IMR-90 (cell line): ENCODE data around the gene PPA2.

Experiments used
- BHLHE40 ChIP-seq: fragments of 150-350 bp; IDR thresholded peaks from 2 replicates; pipeline ENCODE4 v1.6.1; 2016; ENCODE audit warnings: mild to moderate bottlenecking, low read depth, low read length
- MXI1 ChIP-seq: IDR thresholded peaks from 2 replicates; pipeline ENCODE4 v1.6.1; 2012; ENCODE audit warnings: low read depth, mild to moderate bottlenecking, low read length, moderate library complexity, borderline replicate concordance
- POLR2A ChIP-seq: IDR thresholded peaks from 2 replicates; pipeline ENCODE4 v1.6.1; 2012; ENCODE audit warnings: mild to moderate bottlenecking, low read depth, low read length
- RCOR1 ChIP-seq: IDR thresholded peaks from 2 replicates; pipeline ENCODE4 v1.6.1; 2012; ENCODE audit warnings: mild to moderate bottlenecking, low read length, improper control_type of control experiment; ENCODE audit not compliant: insufficient replicate concordance
- RFX5 ChIP-seq: IDR thresholded peaks from 2 replicates; pipeline ENCODE4 v1.8.0; 2012; ENCODE audit warnings: low read depth, mild to moderate bottlenecking, low read length, moderate library complexity
- TF ChIP-seq, protein P1 (sequence below): conservative IDR thresholded peaks from 2 replicates; pipeline ENCODE4 v1.5.1; 2012; ENCODE audit warnings: mild to moderate bottlenecking, low read depth, low read length, improper control_type of control experiment
- TF ChIP-seq, protein P2 (sequence below): fragments of 150-350 bp; IDR thresholded peaks from 2 replicates; pipeline ENCODE4 v1.6.1; 2017; ENCODE audit warnings: mild to moderate bottlenecking, antibody characterized with exemption, low read length, low read depth

DNA sequence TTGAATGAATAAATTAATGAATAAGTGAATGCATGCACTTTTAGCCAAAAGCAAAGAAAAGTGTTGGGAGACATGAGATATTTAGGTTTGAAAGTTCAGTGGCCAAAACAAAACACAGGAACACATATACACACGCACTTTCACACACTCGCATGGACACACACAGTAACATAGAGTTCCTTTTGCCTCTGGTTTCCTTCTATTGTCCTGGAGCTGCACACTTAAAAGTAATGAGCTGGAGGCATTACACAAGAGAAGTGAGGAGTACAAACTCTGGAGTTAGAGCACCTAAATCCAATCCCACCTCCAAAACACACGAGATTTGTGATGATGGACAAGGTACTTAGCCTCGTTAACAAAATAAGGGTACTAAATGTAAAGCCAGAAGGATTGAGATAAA lies 18.7 kb downstream of the PPA2 start:
- TF ChIP-seq POLR2A (no peak), BHLHE40 (no peak), RFX5 (no peak), RCOR1 (no peak), MXI1 (no peak)
- TF ChIP-seq, protein P1, sequence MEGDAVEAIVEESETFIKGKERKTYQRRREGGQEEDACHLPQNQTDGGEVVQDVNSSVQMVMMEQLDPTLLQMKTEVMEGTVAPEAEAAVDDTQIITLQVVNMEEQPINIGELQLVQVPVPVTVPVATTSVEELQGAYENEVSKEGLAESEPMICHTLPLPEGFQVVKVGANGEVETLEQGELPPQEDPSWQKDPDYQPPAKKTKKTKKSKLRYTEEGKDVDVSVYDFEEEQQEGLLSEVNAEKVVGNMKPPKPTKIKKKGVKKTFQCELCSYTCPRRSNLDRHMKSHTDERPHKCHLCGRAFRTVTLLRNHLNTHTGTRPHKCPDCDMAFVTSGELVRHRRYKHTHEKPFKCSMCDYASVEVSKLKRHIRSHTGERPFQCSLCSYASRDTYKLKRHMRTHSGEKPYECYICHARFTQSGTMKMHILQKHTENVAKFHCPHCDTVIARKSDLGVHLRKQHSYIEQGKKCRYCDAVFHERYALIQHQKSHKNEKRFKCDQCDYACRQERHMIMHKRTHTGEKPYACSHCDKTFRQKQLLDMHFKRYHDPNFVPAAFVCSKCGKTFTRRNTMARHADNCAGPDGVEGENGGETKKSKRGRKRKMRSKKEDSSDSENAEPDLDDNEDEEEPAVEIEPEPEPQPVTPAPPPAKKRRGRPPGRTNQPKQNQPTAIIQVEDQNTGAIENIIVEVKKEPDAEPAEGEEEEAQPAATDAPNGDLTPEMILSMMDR, result no peak
- TF ChIP-seq, protein P2, sequence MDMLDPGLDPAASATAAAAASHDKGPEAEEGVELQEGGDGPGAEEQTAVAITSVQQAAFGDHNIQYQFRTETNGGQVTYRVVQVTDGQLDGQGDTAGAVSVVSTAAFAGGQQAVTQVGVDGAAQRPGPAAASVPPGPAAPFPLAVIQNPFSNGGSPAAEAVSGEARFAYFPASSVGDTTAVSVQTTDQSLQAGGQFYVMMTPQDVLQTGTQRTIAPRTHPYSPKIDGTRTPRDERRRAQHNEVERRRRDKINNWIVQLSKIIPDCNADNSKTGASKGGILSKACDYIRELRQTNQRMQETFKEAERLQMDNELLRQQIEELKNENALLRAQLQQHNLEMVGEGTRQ, result no peak
